Testis (tissue), 2 donors: ENCODE results near the gene ROR2.

Experiments
- CTCF ChIP-seq, 3 experiments: fragments of 450-650 bp in 2 of 3; fragments of 200-600 bp in 1 of 3; sonication (generic) in 1 of 3; IDR thresholded peaks; one replicate each; pipeline ENCODE4 v1.5.1; 2016 to 2019; ENCODE audit warnings: antibody characterized with exemption in 3 of 3, mild to moderate bottlenecking in 2 of 3, moderate library complexity in 1 of 3
- POLR2A ChIP-seq: fragments of 450-650 bp; IDR thresholded peaks from one replicate; pipeline ENCODE4 v1.6.1; 2017; ENCODE audit warnings: antibody characterized with exemption, mild to moderate bottlenecking, moderate library complexity

DNA sequence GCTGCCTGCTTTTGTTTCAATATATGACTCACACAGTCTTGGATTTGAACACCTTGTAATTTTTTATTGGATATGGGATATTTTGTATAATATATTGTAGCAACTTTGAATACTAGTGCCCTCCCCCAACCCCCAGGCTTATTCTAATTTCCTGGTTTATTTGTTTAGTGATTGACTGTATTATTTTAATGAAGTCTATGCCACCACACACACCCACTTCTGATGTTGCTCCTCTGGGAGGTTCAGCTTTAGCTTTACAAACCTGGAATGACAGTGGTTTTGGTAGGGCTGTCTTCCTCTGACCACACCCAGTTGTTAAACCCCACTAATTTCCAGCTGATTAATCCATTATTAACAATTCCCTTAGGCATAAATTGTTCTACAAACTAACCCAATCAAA, 320.3 kb downstream of the ROR2 start:
- TF ChIP-seq CTCF (IDR thresholded peaks at IDR 0.05) (no peak), POLR2A (no peak)
